Measurements from ENCODE around the gene FBXO15. TPM values are rescaled to one million over a fixed set of nuclear protein-coding genes. Genes with fewer than 3 reads are reported as not detected.

FBXO15 gene
- total and polyA plus RNA-seq, 7 donors, result 0.03 to 0.30 (median 0.23) TPM; not detected in 3

- no peaks in the 10 kb centered on the region for H3K36me3 ChIP-seq (ENCODE audit: insufficient read depth in 1 of 2, low read depth in 1 of 2)
- DNase-seq (no peak), ATAC-seq (no peak)
- intact Hi-C loops (cut with DNase I), result no loop called here
- no peaks in the 10 kb centered on the region for H3K4me1 ChIP-seq
- 79 to 84% (median 84%) methylated on average over 2 of the region's 2 CpGs for WGBS, 3 donors
- H3K27me3 ChIP-seq (ENCODE audit: insufficient read depth in 3 of 3, low read length in 2 of 3), result peaks cover 0 to 3% (median 0%) of the 10 kb centered on the region in 3 donors
- no peak overlapping the region for H3K27ac ChIP-seq
- no peak overlapping the region for H3K4me3 ChIP-seq
- no peaks in the 10 kb centered on the region for H3K9me3 ChIP-seq
- no peak for TF ChIP-seq CTCF (IDR thresholded peaks at IDR 0.05)
These were observed 8.2 kb downstream of the FBXO15 start for GRCh38 chr18:74139411-74139810.

GRCh38 chr18:74137920-74138538 is 9.6 kb downstream of the FBXO15 start:
- no peak for DNase-seq
- H3K4me3 ChIP-seq, result no peak overlapping the region
- H3K27ac ChIP-seq, result no peak overlapping the region
- H3K27me3 ChIP-seq (ENCODE audit: insufficient read depth in 3 of 3, low read length in 2 of 3), result peaks cover 0 to 3% (median 0%) of the 10 kb centered on the region in 3 donors
- intact Hi-C loops (cut with DNase I), result no loop called here
- H3K9me3 ChIP-seq, result no peaks in the 10 kb centered on the region
- TF ChIP-seq CTCF (IDR thresholded peaks at IDR 0.05), result no peak
- H3K4me1 ChIP-seq, result no peaks in the 10 kb centered on the region
- no peak for ATAC-seq
- WGBS, 3 donors, result 82 to 86% (median 86%) methylated on average over 12 of the region's 12 CpGs
- no peaks in the 10 kb centered on the region for H3K36me3 ChIP-seq (ENCODE audit: insufficient read depth in 1 of 2, low read depth in 1 of 2)

- no peak overlapping the region for H3K4me3 ChIP-seq
- H3K27ac ChIP-seq, result no peak overlapping the region
- H3K27me3 ChIP-seq (ENCODE audit: insufficient read depth in 3 of 3, low read length in 2 of 3), result peaks cover 0 to under 1% (median 0%) of the 10 kb centered on the region in 3 donors
- intact Hi-C loops (cut with DNase I), result no loop called here
- H3K4me1 ChIP-seq, result no peaks in the 10 kb centered on the region
- 79 to 88% (median 80%) methylated on average over 3 of the region's 3 CpGs for WGBS, 3 donors
- H3K9me3 ChIP-seq, result no peaks in the 10 kb centered on the region
- no peak for DNase-seq
- no peak for ATAC-seq
- H3K36me3 ChIP-seq (ENCODE audit: insufficient read depth in 1 of 2, low read depth in 1 of 2), result no peaks in the 10 kb centered on the region
- TF ChIP-seq CTCF (IDR thresholded peaks at IDR 0.05), result no peak
These were observed 15.4 kb downstream of the FBXO15 start for GRCh38 chr18:74132201-74132600.

- WGBS, 3 donors, result 84 to 89% (median 89%) methylated on average over 3 of the region's 3 CpGs
- Histone ChIP-seq H3K36me3 (ENCODE audit: insufficient read depth in 1 of 2, low read depth in 1 of 2) (no peaks in the 10 kb centered on the region), H3K27ac (no peak overlapping the region), H3K27me3 (ENCODE audit: insufficient read depth in 3 of 3, low read length in 2 of 3) (no peaks in the 10 kb centered on the region), H3K4me3 (no peak overlapping the region), H3K4me1 (no peaks in the 10 kb centered on the region), H3K9me3 (no peaks in the 10 kb centered on the region)
- DNase-seq (no peak), ATAC-seq (no peak)
- intact Hi-C loops (cut with DNase I), result no loop called here
- TF ChIP-seq CTCF (IDR thresholded peaks at IDR 0.05), result no peak
These were observed 16.5 kb downstream of the FBXO15 start for GRCh38 chr18:74131124-74131523.

GRCh38 chr18:74128159-74128558 is 19.5 kb downstream of the FBXO15 start:
- Histone ChIP-seq H3K4me1 (no peaks in the 10 kb centered on the region), H3K4me3 (no peak overlapping the region), H3K9me3 (no peaks in the 10 kb centered on the region), H3K27ac (no peak overlapping the region), H3K36me3 (ENCODE audit: insufficient read depth in 1 of 2, low read depth in 1 of 2) (no peaks in the 10 kb centered on the region), H3K27me3 (ENCODE audit: insufficient read depth in 3 of 3, low read length in 2 of 3) (peaks cover 0 to 2% (median 0%) of the 10 kb centered on the region in 3 donors)
- intact Hi-C loops (cut with DNase I), result no loop called here
- 72 to 77% (median 75%) methylated on average over 3 of the region's 3 CpGs for WGBS, 3 donors
- ATAC-seq (no peak), DNase-seq (no peak)
- no peak for TF ChIP-seq CTCF (IDR thresholded peaks at IDR 0.05)
